Mesendoderm (in vitro differentiated cells): ENCODE measurements around the gene UQCC3.
A peak's percentile ranks its signal among the peaks of the same experiment; 100 is the strongest.

ENCODE experiments used
- DNase-seq: peaks from one replicate; pipeline ENCODE4 v3.0.0; 2013
- H2AK5ac ChIP-seq: 2 replicates; pipeline ENCODE4 v1.6.1; 2013; ENCODE audit warnings: low read length, inconsistent platforms
- H2BK120ac ChIP-seq: 2 replicates; pipeline ENCODE4 v1.6.1; 2013; ENCODE audit warnings: low read depth, mild to moderate bottlenecking, low read length, moderate library complexity, mixed read lengths
- H2BK15ac ChIP-seq: replicated peaks from 2 replicates; pipeline ENCODE4 v1.6.1; 2013; ENCODE audit warnings: low read depth, mild to moderate bottlenecking, moderate library complexity
- H2BK5ac ChIP-seq: 2 replicates; pipeline ENCODE4 v1.6.1; 2013; ENCODE audit warnings: low read length, inconsistent platforms
- H3K18ac ChIP-seq: 2 replicates; pipeline ENCODE4 v1.6.1; 2013; ENCODE audit warnings: mild to moderate bottlenecking, low read length, mixed read lengths
- H3K23ac ChIP-seq: one replicate; pipeline ENCODE4 v1.6.1; 2013; ENCODE audit warnings: low read length
- H3K27ac ChIP-seq: 2 replicates; pipeline ENCODE4 v1.5.1; 2013; ENCODE audit warnings: low read depth, mild to moderate bottlenecking, inconsistent platforms, low read length, moderate library complexity
- H3K27me3 ChIP-seq: 2 replicates; pipeline ENCODE4 v1.6.1; 2013; ENCODE audit warnings: low read length, control low read depth, mild to moderate bottlenecking, inconsistent platforms; ENCODE audit not compliant: insufficient read depth, poor library complexity
- H3K36me3 ChIP-seq: 2 replicates; pipeline ENCODE4 v1.6.1; 2013; ENCODE audit warnings: low read length, inconsistent platforms; ENCODE audit not compliant: control insufficient read depth, insufficient read depth
- H3K4ac ChIP-seq: one replicate; pipeline ENCODE4 v1.6.1; 2013; ENCODE audit warnings: low read depth, mild to moderate bottlenecking, low read length, moderate library complexity
- H3K4me1 ChIP-seq: 2 replicates; pipeline ENCODE4 v1.6.1; 2013; ENCODE audit warnings: low read depth, low read length, inconsistent platforms; ENCODE audit not compliant: control insufficient read depth
- H3K4me2 ChIP-seq: 2 replicates; pipeline ENCODE4 v1.6.1; 2013; ENCODE audit warnings: low read length
- H3K4me3 ChIP-seq: 2 replicates; pipeline ENCODE4 v1.5.1; 2013; ENCODE audit warnings: mild to moderate bottlenecking, low read length
- H3K56ac ChIP-seq: one replicate; pipeline ENCODE4 v1.6.1; 2013; ENCODE audit warnings: low read length
- H3K79me1 ChIP-seq: 2 replicates; pipeline ENCODE4 v1.6.1; 2013; ENCODE audit warnings: low read length, inconsistent platforms
- H3K79me2 ChIP-seq: 2 replicates; pipeline ENCODE4 v1.6.1; 2013; ENCODE audit warnings: mild to moderate bottlenecking, low read length; ENCODE audit not compliant: control insufficient read depth, insufficient read depth
- H3K9ac ChIP-seq: 2 replicates; pipeline ENCODE4 v1.6.1; 2013; ENCODE audit warnings: low read length, inconsistent platforms
- H4K5ac ChIP-seq: one replicate; pipeline ENCODE4 v1.6.1; 2013; ENCODE audit warnings: low read length
- H4K8ac ChIP-seq: one replicate; pipeline ENCODE4 v1.6.1; 2013; ENCODE audit warnings: low read depth, mild to moderate bottlenecking, control low read depth, low read length, moderate library complexity
- WGBS: extraction: QIAGEN DNeasy Blood & Tissue Kit; methylation state at CpG from one replicate; pipeline ENCODE4 v1.1.7; 2013; ENCODE audit warnings: low lambda C conversion rate, missing lambda C conversion rate; ENCODE audit not compliant: insufficient coverage; ENCODE audit errors: extremely low coverage; 5-methylcytosine and 5-hydroxymethylcytosine counted together

The UQCC3 gene

GRCh38 chr11:62645671-62645945, 25.9 kb upstream of the UQCC3 start:
- Histone ChIP-seq H3K18ac (no peak overlapping the region), H3K4ac (peak overlapping the region; percentile 99), H3K4me1 (no peaks in the 10 kb centered on the region), H3K23ac (peak overlapping the region; percentile 48), H4K5ac (no peak overlapping the region), H3K9ac (peak overlapping the region; percentile 99), H3K56ac (peak overlapping the region; percentile 98), H2BK5ac (no peak overlapping the region), H2AK5ac (peak overlapping the region; percentile 87), H2BK120ac (no peak overlapping the region), H3K27me3 (no peaks in the 10 kb centered on the region), H3K27ac (peak overlapping the region; percentile 90), H4K8ac (no peak overlapping the region), H3K36me3 (peaks cover 10% of the 10 kb centered on the region), H3K4me2 (peak overlapping the region; percentile 99), H3K79me1 (peaks cover 17% of the 10 kb centered on the region), H2BK15ac (no peak overlapping the region), H3K79me2 (peaks cover 26% of the 10 kb centered on the region), H3K4me3 (peak overlapping the region; percentile 96)
- no CpG with 5 or more reads among the region's 11 CpGs for WGBS
- DNase-seq = no peak

- Histone ChIP-seq H3K23ac (peak within 1 kb of the TSS; percentile 48), H3K27ac (peak within 1 kb of the TSS; percentile 90), H2BK5ac (peak within 1 kb of the TSS; percentile 67), H3K4me3 (peak within 1 kb of the TSS; percentile 96), H3K4me2 (peak within 1 kb of the TSS; percentile 99), H3K79me2 (peaks cover 25% of the 10 kb centered on the region), H4K8ac (peak within 1 kb of the TSS; percentile 94), H3K4ac (peak within 1 kb of the TSS; percentile 99), H2BK120ac (peak within 1 kb of the TSS; percentile 0), H3K36me3 (peaks cover 10% of the 10 kb centered on the region), H3K27me3 (no peaks in the 10 kb centered on the region), H3K18ac (peak within 1 kb of the TSS; percentile 99), H3K9ac (peak within 1 kb of the TSS; percentile 99), H3K56ac (peak within 1 kb of the TSS; percentile 98), H3K4me1 (no peaks in the 10 kb centered on the region), H2AK5ac (peak within 1 kb of the TSS; percentile 87), H3K79me1 (peaks cover 19% of the 10 kb centered on the region), H2BK15ac (no peak within 1 kb of the TSS), H4K5ac (peak within 1 kb of the TSS; percentile 71)
- no CpG with 5 or more reads among the region's 73 CpGs for WGBS
- peak; percentile 99 for DNase-seq
These were observed 25.3 kb upstream of the UQCC3 start, which contains the start of gene GANAB for GRCh38 chr11:62645946-62646824. GANAB (minus strand) TSS chr11:62646613; CDS start chr11:62646599, 14 bp downstream.

DNA sequence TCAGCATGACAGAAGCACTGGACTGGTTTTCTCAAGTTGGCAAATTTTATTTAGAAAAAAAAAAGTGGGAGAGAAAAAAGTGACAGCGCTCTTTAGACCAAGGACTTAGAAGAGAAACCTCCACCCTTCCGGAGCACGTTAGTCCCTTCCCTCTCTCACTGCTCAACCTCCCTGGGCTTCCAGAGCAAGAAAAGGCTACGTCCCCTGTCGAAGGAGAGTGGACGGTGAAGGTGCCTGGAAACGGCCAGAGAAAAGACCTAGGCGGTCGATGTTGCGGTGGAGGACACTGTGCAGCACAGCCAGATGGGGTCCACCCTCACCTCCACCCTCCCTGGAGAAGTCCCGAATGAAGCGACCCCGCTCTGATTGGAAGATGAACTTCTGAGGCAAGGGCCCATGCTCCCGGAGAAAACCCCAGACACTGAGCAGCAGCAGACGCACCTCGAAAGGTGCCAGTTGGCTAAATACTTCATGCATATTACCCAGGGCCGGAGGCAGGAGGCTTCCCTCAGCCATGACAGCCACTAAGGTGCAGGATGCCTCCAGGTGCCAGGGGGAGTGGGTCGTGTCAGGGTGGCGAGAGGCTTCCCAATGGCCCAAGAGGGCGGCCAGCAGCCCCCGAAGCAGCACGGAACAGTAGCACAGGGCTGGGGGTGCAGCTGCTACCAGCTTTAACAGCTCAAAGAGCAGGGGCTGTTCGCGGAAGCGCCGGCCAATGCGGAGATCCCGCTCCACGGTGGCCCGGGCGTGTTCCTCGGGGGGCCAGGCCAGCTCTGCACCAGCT, 24.5 kb upstream of the UQCC3 start:
- H2BK15ac ChIP-seq = no peak overlapping the region
- no peak overlapping the region for H3K4me3 ChIP-seq
- H3K27ac ChIP-seq = no peak overlapping the region
- peaks cover 21% of the 10 kb centered on the region for H3K79me1 ChIP-seq
- H3K56ac ChIP-seq = peak overlapping the region; percentile 56
- peak overlapping the region; percentile 4 for H3K9ac ChIP-seq
- H4K8ac ChIP-seq = no peak overlapping the region
- no peak overlapping the region for H4K5ac ChIP-seq
- H2AK5ac ChIP-seq = no peak overlapping the region
- H3K4me1 ChIP-seq = no peaks in the 10 kb centered on the region
- peaks cover 10% of the 10 kb centered on the region for H3K36me3 ChIP-seq
- H2BK120ac ChIP-seq = no peak overlapping the region
- no peak overlapping the region for H3K4me2 ChIP-seq
- H3K79me2 ChIP-seq = peaks cover 28% of the 10 kb centered on the region
- no peaks in the 10 kb centered on the region for H3K27me3 ChIP-seq
- H3K4ac ChIP-seq = no peak overlapping the region
- H3K23ac ChIP-seq = no peak overlapping the region
- no peak for DNase-seq
- H3K18ac ChIP-seq = no peak overlapping the region
- WGBS = no CpG with 5 or more reads among the region's 32 CpGs
- H2BK5ac ChIP-seq = no peak overlapping the region

GRCh38 chr11:62647609-62648005, 23.9 kb upstream of the UQCC3 start:
- Histone ChIP-seq H3K9ac (no peak overlapping the region), H3K4ac (no peak overlapping the region), H2BK5ac (no peak overlapping the region), H3K18ac (no peak overlapping the region), H3K23ac (no peak overlapping the region), H3K4me2 (no peak overlapping the region), H3K4me1 (peaks cover 2% of the 10 kb centered on the region), H3K79me2 (peaks cover 30% of the 10 kb centered on the region), H2BK120ac (no peak overlapping the region), H3K27me3 (peaks cover 3% of the 10 kb centered on the region), H3K56ac (peak overlapping the region; percentile 56), H2AK5ac (no peak overlapping the region), H3K79me1 (peaks cover 25% of the 10 kb centered on the region), H3K4me3 (no peak overlapping the region), H2BK15ac (no peak overlapping the region), H3K27ac (no peak overlapping the region), H4K5ac (no peak overlapping the region), H4K8ac (no peak overlapping the region), H3K36me3 (peaks cover 10% of the 10 kb centered on the region)
- WGBS = no CpG with 5 or more reads among the region's 6 CpGs
- DNase-seq = no peak

- Histone ChIP-seq H3K56ac (no peak overlapping the region), H3K4me1 (peaks cover 2% of the 10 kb centered on the region), H3K79me2 (peaks cover 31% of the 10 kb centered on the region), H3K36me3 (peaks cover 8% of the 10 kb centered on the region), H4K8ac (no peak overlapping the region), H2BK5ac (no peak overlapping the region), H2BK15ac (no peak overlapping the region), H2BK120ac (no peak overlapping the region), H3K27me3 (peaks cover 3% of the 10 kb centered on the region), H3K79me1 (peaks cover 25% of the 10 kb centered on the region), H3K4me3 (no peak overlapping the region), H4K5ac (no peak overlapping the region), H3K4ac (no peak overlapping the region), H3K18ac (no peak overlapping the region), H2AK5ac (no peak overlapping the region), H3K9ac (no peak overlapping the region), H3K27ac (no peak overlapping the region), H3K23ac (no peak overlapping the region), H3K4me2 (no peak overlapping the region)
- no peak for DNase-seq
- WGBS = no CpG with 5 or more reads among the region's 24 CpGs
These were observed 23.1 kb upstream of the UQCC3 start for GRCh38 chr11:62648185-62648966.
